MM.1S (cell line): ENCODE measurements around the gene DOLK.
"Not testable (repeated sequence)": the region's sequence is repeated elsewhere in the genome, so short reads cannot be mapped to it uniquely, and the experiment has no call there.

Experiments used
- EZH2 ChIP-seq: fragments of 300-600 bp; sonication (generic); optimal IDR thresholded peaks from 2 replicates; pipeline ENCODE3; 2017; ENCODE audit warnings: low read depth, mild to moderate bottlenecking, antibody characterized with exemption, low read length, mixed read lengths
- EZH2phosphoT487 ChIP-seq: fragments of 300-600 bp; sonication (generic); IDR thresholded peaks from 2 replicates; pipeline ENCODE4 v1.6.1; 2018; ENCODE audit warnings: antibody characterized with exemption, low read length

DNA sequence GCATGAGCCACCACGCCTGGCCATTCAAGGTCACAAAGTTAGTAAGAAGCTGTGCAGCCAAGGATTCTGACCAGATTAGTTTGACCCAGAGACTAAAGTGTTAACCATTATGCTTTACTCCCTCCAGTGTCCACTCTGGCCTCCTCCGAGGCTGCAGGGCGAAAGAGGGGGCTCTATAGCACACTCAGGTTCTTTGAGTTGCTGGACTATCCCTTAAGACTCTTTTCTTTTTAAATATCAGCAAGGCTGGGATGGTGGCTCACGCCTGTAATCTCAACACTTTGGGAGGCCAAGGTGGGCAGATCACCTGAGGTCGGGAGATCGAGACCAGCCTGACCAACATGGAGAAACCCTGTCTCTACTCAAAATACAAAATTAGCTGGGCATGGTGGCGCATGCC is 2.4 kb downstream of the DOLK start:
- not testable (repeated sequence) for TF ChIP-seq EZH2, EZH2phosphoT487
